GM23338 (cell line): ENCODE data around the gene CBX5. TPM values are rescaled to one million over a fixed set of nuclear protein-coding genes. Genes with fewer than 3 reads are reported as not detected.
"Not testable (repeated sequence)": the region's sequence is repeated elsewhere in the genome, so short reads cannot be mapped to it uniquely, and the experiment has no call there.

Source experiments
- ATAC-seq: fragments of 200-7000 bp; cut with Tn5 transposase; 3 replicates; pipeline ENCODE4 v1.9.1; 2020
- DNase-seq: peaks from one replicate; pipeline ENCODE4 v3.0.0-alpha.2; 2015; ENCODE audit warnings: low spot score
- H2AFZ ChIP-seq: fragments of 200-600 bp; sonication (generic); 2 replicates; pipeline ENCODE4 v1.8.0; 2016; ENCODE audit warnings: antibody characterized with exemption, mild to moderate bottlenecking, moderate library complexity
- H3F3A ChIP-seq: fragments of 200-600 bp; sonication (generic); replicated peaks from 2 replicates; pipeline ENCODE4 v1.8.0; 2017; ENCODE audit warnings: antibody characterized with exemption, mixed run types, low read depth
- H3K27ac ChIP-seq: fragments of 200-600 bp; sonication (generic); 2 replicates; pipeline ENCODE4 v1.6.1; 2016; ENCODE audit warnings: low read depth
- H3K27me3 ChIP-seq: fragments of 200-600 bp; sonication (generic); 2 replicates; pipeline ENCODE4 v1.8.0; 2016; ENCODE audit warnings: mild to moderate bottlenecking, mixed run types, moderate library complexity; ENCODE audit not compliant: insufficient read depth
- H3K36me3 ChIP-seq: fragments of 200-600 bp; sonication (generic); 2 replicates; pipeline ENCODE4 v1.8.0; 2016; ENCODE audit warnings: mild to moderate bottlenecking; ENCODE audit not compliant: insufficient read depth
- H3K4me1 ChIP-seq: fragments of 200-600 bp; sonication (generic); 2 replicates; pipeline ENCODE4 v1.8.0; 2016; ENCODE audit warnings: mild to moderate bottlenecking, moderate library complexity; ENCODE audit not compliant: insufficient read depth
- H3K4me2 ChIP-seq: fragments of 200-600 bp; sonication (generic); 2 replicates; pipeline ENCODE4 v1.7.1; 2017; ENCODE audit warnings: mixed run types
- H3K4me3 ChIP-seq: fragments of 200-600 bp; sonication (generic); 2 replicates; pipeline ENCODE4 v1.6.1; 2016; ENCODE audit warnings: mixed run types
- H3K79me2 ChIP-seq: fragments of 200-600 bp; sonication (generic); replicated peaks from 2 replicates; pipeline ENCODE4 v1.8.0; 2017; ENCODE audit warnings: mild to moderate bottlenecking; ENCODE audit not compliant: insufficient read depth
- H3K9me2 ChIP-seq: fragments of 200-600 bp; sonication (generic); 2 replicates; pipeline ENCODE4 v1.8.0; 2017; ENCODE audit not compliant: insufficient read depth
- H4K20me1 ChIP-seq: fragments of 200-600 bp; sonication (generic); replicated peaks from 2 replicates; pipeline ENCODE4 v1.8.0; 2017; ENCODE audit warnings: mild to moderate bottlenecking; ENCODE audit not compliant: insufficient read depth
- H3K27ac Mint-ChIP-seq: 2 replicates; pipeline ENCODE4 v1.8.0; 2020; ENCODE audit warnings: inconsistent platforms, mild to moderate bottlenecking, moderate library complexity, mixed read lengths
- H3K27me3 Mint-ChIP-seq: 3 replicates; pipeline ENCODE4 v1.8.0; 2022; ENCODE audit warnings: low read depth, mild to moderate bottlenecking, moderate library complexity, mixed read lengths, inconsistent platforms; ENCODE audit not compliant: insufficient read depth, poor library complexity
- H3K36me3 Mint-ChIP-seq: 3 replicates; pipeline ENCODE4 v1.8.0; 2021; ENCODE audit warnings: low read depth, mild to moderate bottlenecking, inconsistent platforms, moderate library complexity, mixed read lengths
- H3K4me1 Mint-ChIP-seq: 3 replicates; pipeline ENCODE4 v1.8.0; 2020; ENCODE audit warnings: mild to moderate bottlenecking, inconsistent platforms, mixed read lengths
- H3K4me3 Mint-ChIP-seq: 3 replicates; pipeline ENCODE4 v1.8.0; 2021; ENCODE audit warnings: moderate library complexity, mild to moderate bottlenecking, inconsistent platforms, mixed read lengths
- H3K9me3 Mint-ChIP-seq: 3 replicates; pipeline ENCODE4 v1.8.0; 2020; ENCODE audit warnings: moderate library complexity, mild to moderate bottlenecking, inconsistent platforms, mixed read lengths
- CREB1 ChIP-seq: fragments of 250-450 bp; sonication (Bioruptor Pico); IDR thresholded peaks from 2 replicates; pipeline ENCODE4 v1.5.0; 2020; ENCODE audit warnings: low read depth, mild to moderate bottlenecking, moderate library complexity
- EZH2 ChIP-seq: fragments of 200-600 bp; sonication (generic); IDR thresholded peaks from one replicate; pipeline ENCODE4 v1.8.0; 2017; ENCODE audit warnings: antibody characterized with exemption, mild to moderate bottlenecking, low read depth; ENCODE audit not compliant: unreplicated experiment
- EZH2phosphoT487 ChIP-seq: fragments of 200-600 bp; sonication (generic); IDR thresholded peaks from one replicate; pipeline ENCODE4 v1.8.1; 2018; ENCODE audit warnings: antibody characterized with exemption; ENCODE audit not compliant: unreplicated experiment
- JUNB ChIP-seq: IDR thresholded peaks from one replicate; pipeline ENCODE4 v1.6.1; 2016; ENCODE audit warnings: antibody characterized with exemption; ENCODE audit not compliant: unreplicated experiment
- NANOG ChIP-seq: IDR thresholded peaks from 2 replicates; pipeline ENCODE4 v1.6.1; 2016; ENCODE audit warnings: antibody characterized with exemption, borderline replicate concordance
- POLR2AphosphoS5 ChIP-seq: IDR thresholded peaks from 2 replicates; pipeline ENCODE4 v1.6.1; 2016; ENCODE audit warnings: antibody characterized with exemption, low read depth
- STAT1 ChIP-seq: IDR thresholded peaks from one replicate; pipeline ENCODE4 v1.6.1; 2016; ENCODE audit warnings: antibody characterized with exemption; ENCODE audit not compliant: unreplicated experiment
- ZNF114 ChIP-seq: fragments of 250-450 bp; sonication (Bioruptor Pico); IDR thresholded peaks from 2 replicates; pipeline ENCODE4 v1.5.0; 2020; ENCODE audit warnings: mild to moderate bottlenecking, moderate library complexity
- ZNF331 ChIP-seq: fragments of 250-450 bp; sonication (Bioruptor Pico); IDR thresholded peaks from 2 replicates; pipeline ENCODE4 v1.5.0; 2020; ENCODE audit warnings: low read depth, mild to moderate bottlenecking, moderate library complexity
- polyA plus RNA-seq: library from polyadenylated mRNA; unstranded; fragments of >200 nt; fragmentation: Nextera tagmentation; extraction: Ambion mirVana; gene quantifications from 2 replicates; pipeline ENCODE4 v1.2.1, GENCODE V29; 2016
- total RNA-seq: library from RNA; depleted of rRNA; stranded (reverse); fragments of >200 nt; shearing (Covaris generic); gene quantifications from 2 replicates; pipeline ENCODE4 v1.2.3, GENCODE V29; 2014
- TF ChIP-seq, protein P1 (sequence below): fragments of 250-450 bp; sonication (Bioruptor Pico); IDR thresholded peaks from 2 replicates; pipeline ENCODE4 v1.5.0; 2020; ENCODE audit warnings: mild to moderate bottlenecking, moderate library complexity
- TF ChIP-seq, protein P2 (sequence below): IDR thresholded peaks from one replicate; pipeline ENCODE4 v1.6.1; 2018; ENCODE audit warnings: antibody characterized with exemption; ENCODE audit not compliant: unreplicated experiment

CBX5 gene
- total and polyA plus RNA-seq, 2 experiments from 2014 or later: 152 to 212 TPM

DNA sequence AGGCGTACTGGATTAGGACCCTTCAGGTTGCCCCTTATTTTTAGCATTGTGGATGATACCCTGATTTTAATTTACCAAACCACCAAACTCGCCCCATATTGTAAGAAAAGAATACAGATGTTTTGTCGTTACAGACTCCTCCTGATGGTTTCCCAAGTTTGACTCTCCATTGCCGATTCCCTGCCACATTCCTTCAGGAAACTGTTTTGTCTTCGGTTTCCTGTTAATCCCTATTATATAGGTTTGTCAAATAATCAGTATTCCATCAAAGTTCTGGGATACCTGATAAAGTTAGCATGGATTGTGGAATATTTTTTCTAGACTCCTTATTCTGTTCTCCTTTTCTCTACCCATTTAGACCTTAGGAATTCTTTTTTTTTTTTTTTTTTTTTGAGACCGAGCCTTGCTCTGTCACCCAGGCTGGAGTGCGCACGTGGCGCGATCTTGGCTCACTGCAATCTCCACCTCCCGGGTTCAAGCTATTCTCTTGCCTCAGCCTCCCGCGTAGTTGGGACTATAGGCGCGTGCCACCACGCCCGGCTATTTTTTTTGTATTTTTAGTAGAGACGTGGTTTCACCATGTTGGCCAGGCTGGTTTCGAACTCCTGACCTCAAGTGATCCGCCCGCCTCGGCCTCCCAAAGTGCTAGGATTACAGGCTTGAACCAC lies 45.7 kb upstream of the CBX5 start:
- Histone ChIP-seq H3K27ac (peak overlapping the region; percentile 0; the same call in 1 of the 2 replicates), H3K4me2 (peak overlapping the region; percentile 74), H3K4me1 (peaks cover 23% of the 10 kb centered on the region), H3K4me3 (peak overlapping the region; percentile 53)
- H3K9me2 ChIP-seq, H3K27me3 ChIP-seq, ATAC-seq, H3K79me2 ChIP-seq, H4K20me1 ChIP-seq, H2AFZ ChIP-seq, H3K27me3 Mint-ChIP-seq, H3F3A ChIP-seq, H3K36me3 ChIP-seq, H3K9me3 Mint-ChIP-seq, H3K36me3 Mint-ChIP-seq, DNase-seq: not testable (repeated sequence)
- H3K4me1 Mint-ChIP-seq: peaks cover 27% of the 10 kb centered on the region
- H3K27ac Mint-ChIP-seq: peak overlapping the region; percentile 97
- peak overlapping the region; percentile 100 for H3K4me3 Mint-ChIP-seq

DNA sequence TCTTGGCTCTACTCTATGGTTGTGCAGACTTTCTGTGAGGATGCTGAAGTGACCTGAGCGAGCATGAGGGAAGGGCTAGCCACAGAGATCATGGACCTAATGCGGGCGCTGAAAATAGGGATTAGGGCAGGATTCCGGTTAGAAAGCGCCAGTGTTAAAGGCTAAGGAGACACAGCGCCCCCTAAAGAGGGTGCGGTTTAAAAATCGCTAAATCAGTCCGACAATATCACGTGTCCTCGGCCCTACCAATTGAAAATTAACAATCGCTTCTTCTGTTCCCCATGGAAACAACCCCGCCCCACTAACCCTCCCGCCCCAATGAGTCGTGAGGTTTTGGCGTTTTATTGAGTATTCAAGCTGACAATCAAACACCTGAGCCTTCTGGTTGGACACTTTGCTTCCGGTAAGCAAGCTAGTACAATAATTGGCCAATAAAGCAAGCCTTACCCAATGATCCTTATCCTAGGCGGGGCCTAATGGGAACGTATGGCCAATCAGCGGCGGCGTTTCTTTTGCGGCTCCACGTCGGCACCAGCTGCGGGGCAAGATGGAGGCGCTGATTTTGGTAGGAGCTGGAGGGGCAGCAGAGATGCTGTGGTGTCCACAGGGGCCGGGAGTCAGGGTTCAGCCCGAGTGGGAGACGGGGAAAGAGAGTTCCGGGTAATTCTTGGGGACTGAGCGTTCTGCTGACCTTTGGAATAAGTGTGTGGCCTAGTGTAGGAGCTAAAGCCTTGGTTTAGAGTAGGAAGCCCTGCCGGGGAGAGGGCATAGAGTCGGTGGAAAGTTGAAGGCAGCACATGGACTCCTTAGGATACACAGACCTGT lies 44.9 kb upstream of the CBX5 start, which contains the start of gene COPZ1:
COPZ1 (plus strand) TSS at position 515 of the 825 bp plus-strand sequence; CDS start at position 548, 33 bp downstream.
- H3K4me1 Mint-ChIP-seq: peaks cover 19% of the 10 kb centered on the region
- H2AFZ ChIP-seq: peak within 1 kb of the TSS; percentile 39
- no peaks in the 10 kb centered on the region for H3K9me2 ChIP-seq
- peaks cover 3% of the 10 kb centered on the region for H3K27me3 Mint-ChIP-seq
- peak within 1 kb of the TSS; percentile 100 for H3K4me3 Mint-ChIP-seq
- peak within 1 kb of the TSS; percentile 97 for H3K27ac Mint-ChIP-seq
- H3K4me1 ChIP-seq: peaks cover 15% of the 10 kb centered on the region
- H3K79me2 ChIP-seq: peaks cover 7% of the 10 kb centered on the region
- H3K27ac ChIP-seq: peak within 1 kb of the TSS; percentile 0; the same call in 1 of the 2 replicates
- ATAC-seq: peak; percentile 95
- no peaks in the 10 kb centered on the region for H3K36me3 ChIP-seq
- H3K9me3 Mint-ChIP-seq: no peaks in the 10 kb centered on the region
- DNase-seq: peak; percentile 100
- H3K4me2 ChIP-seq: peak within 1 kb of the TSS; percentile 74
- no peaks in the 10 kb centered on the region for H4K20me1 ChIP-seq
- H3K36me3 Mint-ChIP-seq: no peaks in the 10 kb centered on the region
- peak within 1 kb of the TSS; percentile 53 for H3K4me3 ChIP-seq
- no peaks in the 10 kb centered on the region for H3K27me3 ChIP-seq
- no peaks in the 10 kb centered on the region; the same call in none of the 2 replicates for H3F3A ChIP-seq
- TF ChIP-seq ZNF331 (CRISPR knock-in tag): no peak
- peak; percentile 69 for TF ChIP-seq POLR2AphosphoS5
- TF ChIP-seq EZH2: no peak
- TF ChIP-seq CREB1: peak; percentile 86
- TF ChIP-seq JUNB: no peak
- TF ChIP-seq NANOG: 0 out of 2 replicates have a peak, but pooled peaks have one; percentile 7
- TF ChIP-seq, protein P1, sequence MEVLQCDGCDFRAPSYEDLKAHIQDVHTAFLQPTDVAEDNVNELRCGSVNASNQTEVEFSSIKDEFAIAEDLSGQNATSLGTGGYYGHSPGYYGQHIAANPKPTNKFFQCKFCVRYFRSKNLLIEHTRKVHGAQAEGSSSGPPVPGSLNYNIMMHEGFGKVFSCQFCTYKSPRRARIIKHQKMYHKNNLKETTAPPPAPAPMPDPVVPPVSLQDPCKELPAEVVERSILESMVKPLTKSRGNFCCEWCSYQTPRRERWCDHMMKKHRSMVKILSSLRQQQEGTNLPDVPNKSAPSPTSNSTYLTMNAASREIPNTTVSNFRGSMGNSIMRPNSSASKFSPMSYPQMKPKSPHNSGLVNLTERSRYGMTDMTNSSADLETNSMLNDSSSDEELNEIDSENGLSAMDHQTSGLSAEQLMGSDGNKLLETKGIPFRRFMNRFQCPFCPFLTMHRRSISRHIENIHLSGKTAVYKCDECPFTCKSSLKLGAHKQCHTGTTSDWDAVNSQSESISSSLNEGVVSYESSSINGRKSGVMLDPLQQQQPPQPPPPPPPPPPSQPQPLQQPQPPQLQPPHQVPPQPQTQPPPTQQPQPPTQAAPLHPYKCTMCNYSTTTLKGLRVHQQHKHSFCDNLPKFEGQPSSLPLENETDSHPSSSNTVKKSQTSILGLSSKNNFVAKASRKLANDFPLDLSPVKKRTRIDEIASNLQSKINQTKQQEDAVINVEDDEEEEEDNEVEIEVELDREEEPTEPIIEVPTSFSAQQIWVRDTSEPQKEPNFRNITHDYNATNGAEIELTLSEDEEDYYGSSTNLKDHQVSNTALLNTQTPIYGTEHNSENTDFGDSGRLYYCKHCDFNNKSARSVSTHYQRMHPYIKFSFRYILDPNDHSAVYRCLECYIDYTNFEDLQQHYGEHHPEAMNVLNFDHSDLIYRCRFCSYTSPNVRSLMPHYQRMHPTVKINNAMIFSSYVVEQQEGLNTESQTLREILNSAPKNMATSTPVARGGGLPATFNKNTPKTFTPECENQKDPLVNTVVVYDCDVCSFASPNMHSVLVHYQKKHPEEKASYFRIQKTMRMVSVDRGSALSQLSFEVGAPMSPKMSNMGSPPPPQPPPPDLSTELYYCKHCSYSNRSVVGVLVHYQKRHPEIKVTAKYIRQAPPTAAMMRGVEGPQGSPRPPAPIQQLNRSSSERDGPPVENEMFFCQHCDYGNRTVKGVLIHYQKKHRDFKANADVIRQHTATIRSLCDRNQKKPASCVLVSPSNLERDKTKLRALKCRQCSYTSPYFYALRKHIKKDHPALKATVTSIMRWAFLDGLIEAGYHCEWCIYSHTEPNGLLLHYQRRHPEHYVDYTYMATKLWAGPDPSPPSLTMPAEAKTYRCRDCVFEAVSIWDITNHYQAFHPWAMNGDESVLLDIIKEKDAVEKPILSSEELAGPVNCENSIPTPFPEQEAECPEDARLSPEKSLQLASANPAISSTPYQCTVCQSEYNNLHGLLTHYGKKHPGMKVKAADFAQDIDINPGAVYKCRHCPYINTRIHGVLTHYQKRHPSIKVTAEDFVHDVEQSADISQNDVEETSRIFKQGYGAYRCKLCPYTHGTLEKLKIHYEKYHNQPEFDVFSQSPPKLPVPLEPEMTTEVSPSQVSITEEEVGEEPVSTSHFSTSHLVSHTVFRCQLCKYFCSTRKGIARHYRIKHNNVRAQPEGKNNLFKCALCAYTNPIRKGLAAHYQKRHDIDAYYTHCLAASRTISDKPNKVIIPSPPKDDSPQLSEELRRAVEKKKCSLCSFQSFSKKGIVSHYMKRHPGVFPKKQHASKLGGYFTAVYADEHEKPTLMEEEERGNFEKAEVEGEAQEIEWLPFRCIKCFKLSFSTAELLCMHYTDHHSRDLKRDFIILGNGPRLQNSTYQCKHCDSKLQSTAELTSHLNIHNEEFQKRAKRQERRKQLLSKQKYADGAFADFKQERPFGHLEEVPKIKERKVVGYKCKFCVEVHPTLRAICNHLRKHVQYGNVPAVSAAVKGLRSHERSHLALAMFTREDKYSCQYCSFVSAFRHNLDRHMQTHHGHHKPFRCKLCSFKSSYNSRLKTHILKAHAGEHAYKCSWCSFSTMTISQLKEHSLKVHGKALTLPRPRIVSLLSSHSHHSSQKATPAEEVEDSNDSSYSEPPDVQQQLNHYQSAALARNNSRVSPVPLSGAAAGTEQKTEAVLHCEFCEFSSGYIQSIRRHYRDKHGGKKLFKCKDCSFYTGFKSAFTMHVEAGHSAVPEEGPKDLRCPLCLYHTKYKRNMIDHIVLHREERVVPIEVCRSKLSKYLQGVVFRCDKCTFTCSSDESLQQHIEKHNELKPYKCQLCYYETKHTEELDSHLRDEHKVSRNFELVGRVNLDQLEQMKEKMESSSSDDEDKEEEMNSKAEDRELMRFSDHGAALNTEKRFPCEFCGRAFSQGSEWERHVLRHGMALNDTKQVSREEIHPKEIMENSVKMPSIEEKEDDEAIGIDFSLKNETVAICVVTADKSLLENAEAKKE: no peak
- TF ChIP-seq, protein P2, sequence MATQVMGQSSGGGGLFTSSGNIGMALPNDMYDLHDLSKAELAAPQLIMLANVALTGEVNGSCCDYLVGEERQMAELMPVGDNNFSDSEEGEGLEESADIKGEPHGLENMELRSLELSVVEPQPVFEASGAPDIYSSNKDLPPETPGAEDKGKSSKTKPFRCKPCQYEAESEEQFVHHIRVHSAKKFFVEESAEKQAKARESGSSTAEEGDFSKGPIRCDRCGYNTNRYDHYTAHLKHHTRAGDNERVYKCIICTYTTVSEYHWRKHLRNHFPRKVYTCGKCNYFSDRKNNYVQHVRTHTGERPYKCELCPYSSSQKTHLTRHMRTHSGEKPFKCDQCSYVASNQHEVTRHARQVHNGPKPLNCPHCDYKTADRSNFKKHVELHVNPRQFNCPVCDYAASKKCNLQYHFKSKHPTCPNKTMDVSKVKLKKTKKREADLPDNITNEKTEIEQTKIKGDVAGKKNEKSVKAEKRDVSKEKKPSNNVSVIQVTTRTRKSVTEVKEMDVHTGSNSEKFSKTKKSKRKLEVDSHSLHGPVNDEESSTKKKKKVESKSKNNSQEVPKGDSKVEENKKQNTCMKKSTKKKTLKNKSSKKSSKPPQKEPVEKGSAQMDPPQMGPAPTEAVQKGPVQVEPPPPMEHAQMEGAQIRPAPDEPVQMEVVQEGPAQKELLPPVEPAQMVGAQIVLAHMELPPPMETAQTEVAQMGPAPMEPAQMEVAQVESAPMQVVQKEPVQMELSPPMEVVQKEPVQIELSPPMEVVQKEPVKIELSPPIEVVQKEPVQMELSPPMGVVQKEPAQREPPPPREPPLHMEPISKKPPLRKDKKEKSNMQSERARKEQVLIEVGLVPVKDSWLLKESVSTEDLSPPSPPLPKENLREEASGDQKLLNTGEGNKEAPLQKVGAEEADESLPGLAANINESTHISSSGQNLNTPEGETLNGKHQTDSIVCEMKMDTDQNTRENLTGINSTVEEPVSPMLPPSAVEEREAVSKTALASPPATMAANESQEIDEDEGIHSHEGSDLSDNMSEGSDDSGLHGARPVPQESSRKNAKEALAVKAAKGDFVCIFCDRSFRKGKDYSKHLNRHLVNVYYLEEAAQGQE: no peak
- TF ChIP-seq EZH2phosphoT487: no peak
- no peak for TF ChIP-seq ZNF114 (CRISPR knock-in tag)
- no peak for TF ChIP-seq STAT1
